Renal cortical epithelial cell (primary cell): Measurements from ENCODE around the gene SGSH. TPM values are rescaled to one million over a fixed set of nuclear protein-coding genes. Genes with fewer than 3 reads are reported as not detected.
A peak's percentile ranks its signal among the peaks of the same experiment; 100 is the strongest.

Source experiments
- DNase-seq: peaks from one replicate; pipeline ENCODE4 v3.0.0-alpha.2; 2011; ENCODE audit warnings: low read depth
- total RNA-seq: library from RNA; depleted of rRNA; stranded (reverse); fragments of >200 nt; gene quantifications from 2 replicates; pipeline ENCODE4 v1.2.3, GENCODE V29; 2014

Gene SGSH
- total RNA-seq, 1 donor from 2014 or later = 30.1 TPM

DNA sequence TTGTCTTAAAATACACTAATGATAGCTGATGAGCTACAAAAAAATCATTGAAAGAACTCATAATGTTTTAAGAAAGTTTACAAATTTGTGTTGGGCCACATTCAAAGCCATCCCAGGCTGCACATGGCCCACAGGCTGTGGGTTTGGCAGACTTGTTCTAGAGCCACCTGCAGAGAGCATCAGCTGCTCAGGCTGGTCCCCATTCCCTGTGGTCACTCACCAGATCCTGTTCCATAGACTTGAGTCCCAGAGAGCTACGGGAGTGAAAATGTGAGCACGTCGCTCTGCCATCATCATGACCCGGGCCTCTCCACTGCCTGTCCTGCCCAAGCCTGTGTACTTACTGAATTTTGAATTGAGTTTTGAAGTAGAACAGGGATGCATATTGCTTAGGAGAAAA, 7.0 kb upstream of the SGSH start:
- no peak for DNase-seq

DNA sequence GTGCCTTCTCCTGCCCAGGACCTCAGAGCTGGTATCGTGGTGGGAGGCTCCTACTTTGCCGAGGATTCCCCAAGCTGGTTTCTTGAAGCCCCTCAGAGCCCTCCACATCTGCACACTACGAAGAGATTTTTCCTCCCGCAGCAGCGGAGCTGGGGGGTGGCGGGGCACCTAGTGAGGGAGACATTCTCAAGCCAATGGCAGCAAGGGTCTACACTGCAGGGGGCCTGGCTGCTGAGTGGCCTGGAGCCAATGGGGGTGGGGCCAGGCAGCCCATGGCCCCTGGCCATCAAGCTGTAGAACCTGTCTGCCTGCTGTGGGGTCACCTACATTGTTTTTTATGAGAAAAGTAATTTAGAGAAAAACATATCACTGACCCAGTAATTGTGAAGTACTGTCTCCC, 5.1 kb upstream of the SGSH start:
- no peak for DNase-seq

DNA sequence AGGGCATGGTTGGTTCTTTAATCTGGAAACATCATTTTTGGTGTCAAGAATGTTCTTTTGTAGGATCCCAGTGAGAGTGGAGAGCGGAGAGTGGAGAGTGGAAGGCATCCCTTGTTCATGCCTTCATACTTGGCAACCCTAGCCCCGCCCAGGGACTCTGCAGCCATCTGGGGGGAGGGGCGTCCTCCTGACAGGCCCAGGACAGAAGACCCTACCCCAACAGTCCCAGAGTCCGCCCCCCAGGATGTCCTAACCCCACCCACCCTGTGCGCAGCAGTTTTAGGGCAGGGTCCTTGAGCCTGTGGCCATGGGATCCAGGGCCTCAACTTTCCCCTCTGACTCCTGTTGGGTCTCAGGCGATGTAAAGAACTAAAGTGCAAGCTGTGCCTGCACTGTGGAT, 4.5 kb upstream of the SGSH start:
- DNase-seq = no peak

DNA sequence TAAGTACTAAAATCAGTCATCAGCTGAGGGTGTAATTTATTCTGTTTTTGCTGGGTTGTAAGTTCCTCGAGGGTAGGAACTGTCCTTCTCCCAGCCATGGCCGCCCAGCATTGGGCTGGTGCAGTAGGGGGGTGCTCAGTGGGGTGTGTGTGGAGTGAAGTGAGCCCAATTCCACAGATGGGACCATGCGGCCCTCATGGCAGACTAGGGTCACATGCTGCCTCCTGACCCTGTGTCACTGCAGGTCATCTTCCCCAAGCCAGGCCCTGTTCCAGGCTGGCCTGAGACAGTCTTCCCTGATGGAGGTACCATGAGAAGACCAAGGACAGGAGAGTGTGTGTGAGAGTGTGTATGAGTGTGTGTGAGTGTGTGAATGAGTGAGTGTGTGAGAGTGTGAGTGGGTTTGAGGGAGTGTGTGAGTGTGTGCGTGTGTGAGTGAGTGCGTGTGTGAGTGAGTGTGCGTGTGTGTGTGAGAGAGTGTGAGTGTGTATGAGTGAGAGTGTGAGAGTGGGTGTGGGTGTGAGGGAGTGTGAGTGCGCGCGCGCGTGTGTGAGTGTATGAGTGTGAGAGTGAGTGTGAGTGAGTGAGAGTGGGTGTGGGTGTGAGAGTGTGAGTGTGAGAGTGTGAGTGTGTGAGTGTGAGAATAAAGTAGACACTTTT, 3.8 kb upstream of the SGSH start:
- no peak for DNase-seq

DNA sequence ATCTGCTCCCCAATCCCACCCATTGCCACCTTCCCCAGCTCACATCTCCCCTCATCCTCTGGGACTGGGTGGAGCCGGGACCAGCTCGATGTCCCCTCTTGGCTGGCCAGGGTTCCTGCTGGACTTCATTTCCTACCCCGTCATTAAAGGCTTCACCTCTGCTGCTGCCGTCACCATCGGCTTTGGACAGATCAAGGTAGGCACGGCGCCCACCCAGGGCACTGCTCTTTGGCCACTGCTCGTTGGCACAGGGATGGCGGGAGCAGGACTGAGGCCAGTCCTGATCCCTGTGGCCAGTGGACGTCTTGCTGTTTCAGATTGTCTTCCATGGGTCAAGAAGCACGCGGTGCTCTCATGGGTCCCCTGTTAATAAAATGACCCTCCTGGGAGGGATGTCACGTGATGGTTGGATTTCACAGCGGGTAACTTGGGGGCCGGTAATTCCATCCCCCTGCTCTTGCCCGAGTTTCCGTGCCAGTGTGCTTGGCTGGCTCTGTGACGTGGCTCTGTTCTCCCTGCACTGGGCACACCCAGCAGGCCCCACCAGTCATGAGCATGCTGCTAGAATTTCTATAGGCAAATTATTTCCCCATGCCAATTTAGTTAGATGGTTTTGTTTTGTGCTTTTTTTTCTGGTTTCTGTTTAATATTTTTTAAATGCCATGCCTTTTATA, 3.1 kb upstream of the SGSH start:
- DNase-seq = no peak

DNA sequence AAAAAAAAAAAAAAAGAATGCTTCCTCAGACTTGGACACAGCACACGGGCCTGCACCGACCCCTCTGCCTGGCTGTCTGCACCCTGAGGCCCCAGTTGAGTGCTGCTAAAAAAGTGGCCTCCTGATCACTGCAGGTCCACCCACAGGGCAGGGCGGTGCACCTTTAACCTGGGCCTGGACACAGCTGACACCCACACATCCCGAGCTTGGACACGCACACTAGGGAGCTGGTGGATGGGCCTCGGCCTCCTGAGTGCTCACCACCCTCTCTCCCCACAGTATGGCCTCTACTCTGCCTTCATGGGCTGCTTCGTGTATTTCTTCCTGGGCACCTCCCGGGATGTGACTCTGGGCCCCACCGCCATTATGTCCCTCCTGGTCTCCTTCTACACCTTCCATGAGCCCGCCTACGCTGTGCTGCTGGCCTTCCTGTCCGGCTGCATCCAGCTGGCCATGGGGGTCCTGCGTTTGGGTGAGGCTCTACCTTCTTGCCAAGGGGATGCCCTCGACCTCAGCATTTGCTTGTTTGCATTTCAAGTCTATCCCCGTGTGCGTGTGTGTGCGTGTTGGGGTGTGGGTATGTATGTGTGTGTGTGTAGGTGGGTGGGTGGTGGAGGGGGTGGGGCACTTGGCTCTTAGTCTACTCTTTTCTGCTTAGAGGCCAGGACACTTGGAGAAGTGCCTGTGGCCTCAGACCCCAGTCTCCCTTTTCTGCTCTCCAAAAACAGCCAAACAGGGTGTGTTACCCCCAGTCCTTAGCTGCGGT, 2.4 kb upstream of the SGSH start:
- DNase-seq = no peak

DNA sequence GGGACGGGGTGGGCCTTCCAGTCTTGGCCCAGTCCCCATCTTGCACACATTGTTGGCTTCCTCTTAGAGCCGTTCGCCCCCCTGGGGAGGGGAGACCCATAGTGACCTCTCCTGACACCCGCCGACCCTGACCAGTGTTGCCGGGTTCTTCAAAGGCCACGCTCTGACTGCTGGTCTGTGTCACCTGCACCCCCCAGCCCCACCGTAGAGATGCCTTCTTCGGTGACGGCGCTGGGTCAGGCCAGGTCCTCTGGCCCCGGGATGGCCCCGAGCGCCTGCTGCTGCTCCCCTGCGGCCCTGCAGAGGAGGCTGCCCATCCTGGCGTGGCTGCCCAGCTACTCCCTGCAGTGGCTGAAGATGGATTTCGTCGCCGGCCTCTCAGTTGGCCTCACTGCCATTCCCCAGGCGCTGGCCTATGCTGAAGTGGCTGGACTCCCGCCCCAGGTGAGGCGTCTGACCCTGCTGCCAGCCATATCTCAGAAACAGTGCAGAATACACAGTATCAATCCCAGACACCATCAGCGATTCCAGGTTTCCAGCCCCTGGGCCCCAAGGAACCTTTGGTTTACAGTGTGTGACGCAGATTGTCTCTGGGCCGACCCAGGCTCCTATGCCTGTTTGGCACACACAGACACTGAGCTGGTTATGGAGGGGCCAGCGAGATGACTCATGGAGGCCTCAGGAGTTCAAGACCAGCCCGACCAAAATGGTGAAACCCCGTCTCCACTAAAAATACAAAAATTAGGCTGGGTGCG, 1.4 kb upstream of the SGSH start:
- DNase-seq = no peak

DNA sequence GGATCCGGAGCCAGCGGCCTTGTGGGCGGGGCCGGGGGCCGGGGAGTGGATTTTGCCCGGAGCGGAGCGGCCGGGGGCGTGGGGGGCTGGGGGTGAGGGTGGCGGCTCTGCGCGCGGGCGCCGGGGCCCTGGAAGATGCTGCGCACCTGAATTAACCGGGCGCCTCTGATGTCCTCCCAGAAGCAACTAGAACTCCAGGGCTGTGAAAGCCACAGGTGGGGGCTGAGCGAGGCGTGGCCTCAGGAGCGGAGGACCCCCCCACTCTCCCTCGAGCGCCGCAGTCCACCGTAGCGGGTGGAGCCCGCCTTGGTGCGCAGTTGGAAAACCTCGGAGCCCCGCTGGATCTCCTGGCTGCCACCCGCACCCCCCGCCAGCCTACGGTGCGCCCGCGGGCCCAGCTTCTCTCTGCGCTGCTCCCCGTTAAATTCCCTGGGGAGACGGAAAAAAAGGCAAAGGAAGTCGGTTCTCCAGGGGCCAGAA, 643 bp upstream of the SGSH start:
- DNase-seq = no peak

DNA sequence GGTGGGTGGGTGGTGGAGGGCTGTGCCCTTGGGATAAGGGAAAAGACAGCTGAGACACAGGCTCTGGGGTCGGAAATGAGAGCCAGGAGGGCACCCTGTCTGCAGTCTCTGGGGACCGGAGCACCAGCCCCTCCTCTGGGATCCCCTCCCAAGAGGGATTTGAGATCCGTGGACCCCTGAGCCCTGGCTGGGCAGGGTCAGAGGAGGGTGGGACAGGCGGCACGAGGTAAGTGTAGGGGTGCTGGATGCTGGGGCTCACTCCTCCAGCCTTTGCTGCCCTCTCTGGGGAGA, 425 bp downstream of the SGSH start:
- DNase-seq = no peak

DNA sequence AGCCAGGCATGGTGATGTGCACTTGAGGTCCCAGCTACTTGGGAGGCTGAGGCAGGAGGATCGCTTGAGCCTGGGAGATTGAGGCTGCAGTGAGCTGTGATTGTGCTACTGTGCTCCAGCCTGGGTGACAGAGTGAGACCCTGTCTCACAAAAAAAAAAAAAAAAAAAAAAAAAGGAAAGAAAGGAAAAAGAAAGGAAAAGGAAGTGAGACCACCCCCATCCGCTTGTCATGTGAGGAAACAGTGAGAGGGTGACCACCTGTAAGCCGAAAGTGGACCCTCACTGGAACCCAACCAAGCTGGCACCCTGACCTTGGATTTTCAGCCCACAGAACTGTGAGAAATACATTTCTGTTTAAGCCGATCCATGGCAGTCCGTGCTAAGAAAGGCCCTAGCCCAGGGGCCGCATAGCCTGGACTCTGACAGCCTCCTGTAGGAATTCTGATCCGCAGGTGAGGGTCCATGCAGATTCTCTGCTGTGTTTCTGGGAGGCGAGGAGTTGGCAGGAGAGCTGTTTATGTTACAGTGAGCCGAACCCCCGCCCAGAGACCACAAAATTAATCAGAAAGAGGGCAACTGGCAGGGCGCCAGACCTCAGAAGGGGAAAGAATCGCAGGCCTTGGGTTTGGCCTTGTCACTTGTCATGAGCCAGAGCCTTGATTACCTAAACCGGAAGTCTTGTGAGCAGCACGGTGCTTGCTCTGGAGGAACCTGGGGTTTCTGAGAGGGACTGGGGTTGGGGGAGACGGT, 945 bp downstream of the SGSH start:
- DNase-seq = peak; percentile 80

DNA sequence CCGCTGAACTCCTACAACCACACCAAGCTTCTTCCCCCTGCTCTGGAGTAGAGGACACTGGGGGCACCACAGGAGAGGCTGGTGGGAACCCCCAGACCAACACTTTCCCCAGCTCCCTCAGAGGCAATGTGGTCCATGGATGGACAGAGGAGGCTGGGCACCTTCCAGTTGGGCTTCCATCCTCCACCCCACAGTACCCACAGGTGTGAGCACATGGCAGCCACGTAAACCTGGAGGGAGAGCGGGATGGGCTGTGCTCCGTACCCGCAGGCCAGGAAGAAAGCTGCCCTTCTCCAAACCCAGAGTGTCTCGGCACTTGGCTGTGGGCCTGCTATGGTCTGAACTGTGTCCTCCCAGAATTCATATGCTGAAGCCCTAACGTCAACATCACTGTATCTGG, 1.7 kb downstream of the SGSH start:
- DNase-seq = no peak

DNA sequence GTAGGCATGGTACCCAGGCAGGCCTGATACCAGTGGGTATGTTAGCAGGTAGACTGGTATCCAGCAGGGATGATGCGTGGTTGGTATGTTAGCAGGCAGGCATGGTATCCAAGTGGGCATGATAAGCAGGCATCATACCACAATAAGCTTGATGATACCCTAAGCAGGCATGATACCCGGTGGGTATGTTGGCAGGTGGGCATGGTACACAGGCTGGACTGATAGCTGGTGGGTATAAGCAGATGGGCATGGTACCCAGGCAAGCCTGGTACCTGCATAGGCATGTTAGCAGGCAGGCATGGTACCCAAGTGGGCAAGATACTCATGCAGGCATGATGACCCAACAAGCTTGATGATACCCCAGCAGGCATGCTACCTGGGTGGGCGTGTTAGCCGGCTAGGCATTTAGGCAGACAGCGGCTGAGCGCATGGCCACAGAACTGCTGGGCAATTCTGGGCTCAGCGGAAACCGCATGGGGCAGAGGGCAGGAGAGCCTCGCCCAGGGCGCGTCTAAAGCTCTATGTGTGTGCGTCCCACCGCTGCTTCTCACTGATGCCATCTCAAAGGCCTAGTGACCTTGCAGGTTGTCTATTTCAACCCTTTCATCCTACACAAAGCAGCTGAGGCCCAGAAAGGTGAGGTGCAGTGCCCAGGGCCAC, 2.3 kb downstream of the SGSH start:
- DNase-seq = no peak

DNA sequence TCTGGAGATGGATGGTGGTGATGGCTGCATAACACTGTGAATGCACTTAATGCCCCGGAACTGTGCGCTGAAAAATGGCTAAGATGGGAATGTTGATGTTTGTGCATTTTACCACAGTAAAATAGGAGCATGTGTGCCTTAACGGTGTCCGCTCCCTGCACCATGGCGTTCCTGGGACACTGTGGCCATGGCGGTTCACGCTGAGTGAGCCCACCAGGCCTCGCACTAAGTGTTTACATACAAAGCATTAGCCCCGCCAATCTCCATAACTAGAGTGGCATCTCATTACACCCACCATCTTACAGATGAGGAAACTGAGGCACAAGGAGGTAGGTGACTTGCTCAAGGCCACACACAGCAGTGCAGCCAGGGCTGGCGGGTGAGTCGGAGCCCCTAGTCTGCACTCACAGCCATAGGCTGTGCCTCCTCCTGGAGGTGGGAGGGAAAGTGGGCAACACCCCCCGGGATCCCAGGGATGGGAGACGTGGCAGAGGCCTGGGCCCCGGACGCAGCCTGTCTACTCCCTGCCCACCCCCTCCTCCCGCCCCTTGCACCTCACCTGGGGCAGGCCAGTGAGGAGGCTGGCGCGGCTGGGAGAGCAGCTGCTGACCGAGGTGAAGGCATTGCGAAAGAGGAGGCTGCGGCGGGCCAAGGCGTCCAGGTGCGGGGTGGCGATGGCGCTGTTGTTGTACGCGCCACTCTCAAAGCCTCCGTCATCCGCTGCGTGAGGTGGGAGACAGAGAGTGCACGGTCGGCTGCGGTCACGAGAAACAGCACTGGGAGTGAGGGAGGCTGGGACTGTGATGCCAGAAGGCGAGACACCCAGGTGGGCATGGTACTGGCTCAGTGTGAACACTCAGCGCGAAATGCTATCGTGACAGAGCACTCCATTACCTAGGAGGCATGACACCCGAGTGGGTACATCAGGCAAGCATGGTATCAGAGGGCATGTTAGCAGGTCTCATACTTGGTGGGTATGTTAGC, 3.4 kb downstream of the SGSH start:
- no peak for DNase-seq

DNA sequence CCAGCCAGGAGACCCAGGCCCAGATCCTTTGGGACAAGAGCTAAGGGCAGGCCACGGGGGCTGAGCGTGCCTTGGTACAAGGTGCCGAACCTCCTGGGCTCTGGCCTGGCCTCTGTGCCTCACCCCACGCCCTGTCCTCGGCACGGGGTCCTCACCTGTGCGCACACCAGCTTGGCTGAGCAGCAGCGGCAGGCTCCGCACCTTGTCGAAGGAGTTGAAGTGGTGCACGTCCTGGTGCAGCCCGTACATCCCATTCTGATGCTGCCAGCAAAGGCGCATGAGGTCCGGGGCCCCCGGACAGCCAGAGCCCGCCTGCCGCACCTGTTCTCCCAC, 5.3 kb downstream of the SGSH start:
- DNase-seq = no peak

DNA sequence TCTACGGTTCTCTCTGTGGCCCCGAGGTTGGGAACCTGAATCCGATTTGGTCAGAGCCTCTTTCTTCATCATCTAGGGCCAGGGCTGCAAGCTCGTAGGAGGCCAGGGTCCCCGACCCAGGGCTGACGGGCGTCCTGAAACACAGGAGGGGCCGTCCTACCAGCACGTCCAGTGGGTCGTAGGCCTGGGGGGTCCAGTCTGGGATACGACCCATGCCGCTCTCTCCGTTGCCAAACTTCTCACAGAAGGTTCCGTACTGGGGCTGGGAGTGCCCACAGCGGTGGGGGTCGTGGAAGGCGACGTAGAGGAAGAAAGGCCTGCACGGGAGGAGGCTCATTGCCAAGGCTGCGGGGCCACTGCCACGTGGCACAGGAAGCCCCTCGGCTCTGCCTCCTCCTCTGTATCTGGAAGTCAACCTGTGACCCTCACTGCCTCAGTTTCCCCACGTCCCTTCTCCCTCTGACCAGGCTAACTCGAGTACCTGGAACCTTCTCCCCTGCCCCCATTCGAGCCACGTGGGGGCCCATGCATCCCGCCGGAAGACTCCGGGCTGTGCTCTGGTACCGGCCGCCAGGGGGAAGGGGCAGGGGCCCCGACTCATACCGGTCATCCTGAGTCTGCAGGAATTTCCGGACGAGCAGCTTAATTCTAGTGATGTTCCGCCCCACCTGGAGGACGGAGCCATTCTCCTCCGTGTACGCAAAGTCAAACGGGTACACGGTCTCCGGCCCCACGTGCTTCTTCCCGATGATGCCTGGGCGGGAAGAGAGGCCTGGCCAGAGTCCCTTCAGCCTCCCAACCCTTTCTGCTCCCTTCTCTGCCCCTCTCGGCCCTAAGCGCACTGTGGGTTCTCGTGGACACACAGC, 5.9 kb downstream of the SGSH start:
- no peak for DNase-seq

DNA sequence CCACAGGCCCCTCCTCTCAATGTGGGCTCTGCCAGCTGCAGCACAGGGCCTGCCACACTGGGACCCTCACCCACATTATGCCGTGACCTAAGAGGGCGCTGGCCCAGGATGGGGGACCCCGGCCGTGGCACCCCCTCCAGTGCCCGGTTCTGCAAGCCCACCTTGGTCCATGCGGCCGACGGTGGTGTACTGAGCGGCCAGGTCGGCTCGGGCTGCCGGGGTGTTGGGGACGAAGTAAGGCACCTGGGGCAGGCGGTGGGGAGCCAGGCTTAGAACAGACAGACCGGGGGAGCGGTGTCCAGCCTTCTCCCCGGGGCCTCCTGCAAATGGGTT, 6.5 kb downstream of the SGSH start:
- DNase-seq = no peak

DNA sequence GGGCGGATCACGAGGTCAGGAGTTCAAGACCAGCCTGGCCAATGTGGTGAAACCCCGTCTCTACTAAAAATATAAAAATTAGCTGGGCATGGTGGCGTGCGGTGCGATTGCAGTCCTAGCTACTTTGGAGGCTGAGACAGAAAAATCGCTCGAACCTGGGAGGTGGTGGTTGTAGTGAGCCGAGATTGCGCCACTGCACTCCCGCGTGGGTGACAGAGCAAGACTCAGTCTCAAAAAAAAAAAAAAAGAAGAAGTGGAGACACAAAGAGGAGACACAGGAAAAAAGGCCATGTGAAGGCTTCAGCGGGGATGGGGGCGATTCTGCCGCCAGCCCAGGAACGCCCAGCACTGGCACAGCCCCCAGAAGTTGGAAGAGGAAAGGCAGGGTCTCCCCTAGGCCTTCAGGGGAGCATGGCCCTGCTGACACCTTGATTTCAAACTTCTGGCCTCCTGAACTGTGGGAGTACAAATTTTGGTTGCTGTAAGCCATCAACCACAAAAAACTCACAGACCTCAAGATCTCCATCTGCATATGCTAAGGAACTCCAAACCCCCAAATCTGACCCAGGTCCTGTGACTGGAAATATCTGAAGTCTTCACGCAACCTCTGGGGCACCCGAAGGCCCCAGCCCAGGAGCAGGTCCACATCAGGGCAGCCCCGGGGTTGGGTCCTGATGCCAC, 7.0 kb downstream of the SGSH start:
- no peak for DNase-seq

DNA sequence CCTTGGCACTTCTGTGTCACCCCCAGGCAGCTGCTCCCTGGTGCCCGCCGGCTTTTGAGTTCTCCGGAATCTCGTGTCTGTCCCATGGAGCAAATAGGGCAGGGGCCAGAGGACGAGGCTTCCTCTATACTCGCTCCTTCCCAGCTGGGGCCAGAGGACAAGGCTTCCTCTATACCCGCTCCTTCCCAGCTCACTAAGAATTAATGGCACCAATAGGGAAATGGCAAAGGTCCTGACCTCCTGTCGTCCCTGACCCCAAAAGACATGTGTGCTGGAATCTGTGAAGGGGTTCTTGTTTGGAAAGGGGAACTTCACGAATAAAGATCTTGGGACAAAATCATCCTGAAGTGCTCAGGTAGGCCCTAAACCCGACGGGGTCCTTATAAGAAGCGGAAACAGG, 7.6 kb downstream of the SGSH start:
- DNase-seq = no peak

DNA sequence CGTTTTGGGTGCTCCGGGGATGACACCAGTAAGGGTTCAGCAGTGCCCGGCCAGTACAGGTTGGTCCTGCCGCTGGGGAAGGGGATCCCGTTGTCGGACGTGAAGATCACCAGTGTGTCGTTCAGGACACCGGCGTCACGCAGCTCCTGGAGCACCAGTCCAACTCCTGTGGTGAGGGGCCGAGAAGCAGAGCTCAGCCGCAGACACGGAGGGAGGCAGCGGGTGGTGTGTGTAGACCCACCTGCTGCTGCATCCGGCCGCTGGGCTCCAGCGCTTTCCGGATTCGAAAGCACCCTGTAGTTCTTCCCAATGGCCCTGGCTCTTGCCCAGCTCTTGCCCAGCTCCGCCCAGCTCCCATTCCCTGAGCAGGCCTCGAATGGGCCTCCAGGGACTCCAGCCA, 8.0 kb downstream of the SGSH start:
- DNase-seq = no peak
